D721Med (cell line): ENCODE results near the gene FBXO5.

Experiments
- DNase-seq: peaks from one replicate; pipeline ENCODE4 v3.0.0; 2011; ENCODE audit warnings: low spot score; ENCODE audit not compliant: insufficient read length
- FAIRE-seq: peaks from 2 replicates; lab custom pipeline; 2011; peaks lifted over from hg19 to GRCh38; lab: Jason Lieb, UNC
- CTCF ChIP-seq: IDR thresholded peaks from 2 replicates; pipeline ENCODE4 v1.5.1; 2012; ENCODE audit warnings: mild to moderate bottlenecking, control low read depth; ENCODE audit not compliant: insufficient read depth; ENCODE audit errors: missing control alignments

FBXO5 gene

DNA sequence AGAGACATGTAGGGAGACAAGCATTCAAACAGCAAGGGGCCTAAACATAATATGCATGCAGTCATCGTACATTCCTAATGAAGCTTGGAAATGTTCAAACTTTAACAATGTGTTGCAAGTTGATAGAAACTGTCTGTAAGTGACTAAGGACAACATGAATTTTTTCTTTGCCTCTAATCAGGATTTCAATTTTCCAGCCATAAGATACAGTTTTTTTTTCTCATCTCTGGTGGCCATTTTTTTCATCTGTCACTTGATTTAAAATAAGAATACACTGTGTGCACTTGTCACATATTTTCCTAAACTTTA lies 41.8 kb upstream of the FBXO5 start:
- no peak for TF ChIP-seq CTCF
- no peak for FAIRE-seq

GRCh38 chr6:153023977-153024708 lies 41.3 kb upstream of the FBXO5 start:
- peak; percentile 68 for FAIRE-seq

More for the DNA sequence above, 41.8 kb upstream of the FBXO5 start:
- no peak for DNase-seq

DNA sequence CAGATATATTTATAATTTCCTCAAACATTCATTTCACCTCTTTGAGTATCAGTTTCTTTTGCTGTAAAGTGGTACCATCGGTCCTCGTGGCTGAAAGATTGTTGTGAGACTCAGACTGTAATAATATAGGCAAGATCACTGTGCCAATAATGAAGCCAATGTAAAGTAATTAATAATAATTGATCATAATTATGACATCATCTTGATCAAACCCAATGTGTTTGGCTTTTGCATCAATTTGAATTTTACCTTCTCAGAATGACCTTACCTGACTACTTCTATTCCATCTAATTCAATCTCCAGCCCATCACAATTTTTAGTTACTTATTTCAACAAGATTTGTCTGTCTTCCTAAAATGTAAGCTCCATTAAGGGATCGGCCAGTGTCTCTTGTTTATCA lies 35.5 kb upstream of the FBXO5 start:
- DNase-seq (no peak), FAIRE-seq (no peak)
- TF ChIP-seq CTCF: no peak

More at GRCh38 chr6:153023977-153024708, 41.3 kb upstream of the FBXO5 start:
- TF ChIP-seq CTCF: peak; percentile 87
- no peak for DNase-seq

GRCh38 chr6:153016846-153017245 lies 34.0 kb upstream of the FBXO5 start:
- DNase-seq (no peak), FAIRE-seq (no peak)
- no peak for TF ChIP-seq CTCF

- FAIRE-seq (no peak), DNase-seq (no peak)
- no peak for TF ChIP-seq CTCF
Measured at GRCh38 chr6:153015094-153015640, 32.3 kb upstream of the FBXO5 start.

DNA sequence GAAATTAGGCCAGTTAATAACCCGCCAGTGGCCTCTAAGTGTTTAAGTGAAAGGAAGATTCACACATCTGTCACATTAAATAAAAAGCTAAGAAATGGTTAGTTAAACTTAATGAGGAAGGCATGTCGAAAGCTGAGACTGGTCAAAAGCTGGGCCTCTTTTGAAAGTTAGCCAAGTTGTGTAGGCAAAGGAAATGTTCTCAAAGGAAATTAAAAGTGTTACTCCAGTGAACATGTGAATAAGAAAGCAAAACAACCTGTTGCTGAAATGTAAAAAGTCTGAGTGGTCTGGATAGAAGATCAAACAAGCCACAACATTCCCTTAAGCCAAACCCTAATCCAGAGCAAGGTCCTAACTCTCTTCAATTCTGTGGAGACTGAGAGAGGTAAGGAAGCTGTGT lies 30.6 kb upstream of the FBXO5 start:
- TF ChIP-seq CTCF: no peak
- DNase-seq: no peak
- no peak for FAIRE-seq

DNA sequence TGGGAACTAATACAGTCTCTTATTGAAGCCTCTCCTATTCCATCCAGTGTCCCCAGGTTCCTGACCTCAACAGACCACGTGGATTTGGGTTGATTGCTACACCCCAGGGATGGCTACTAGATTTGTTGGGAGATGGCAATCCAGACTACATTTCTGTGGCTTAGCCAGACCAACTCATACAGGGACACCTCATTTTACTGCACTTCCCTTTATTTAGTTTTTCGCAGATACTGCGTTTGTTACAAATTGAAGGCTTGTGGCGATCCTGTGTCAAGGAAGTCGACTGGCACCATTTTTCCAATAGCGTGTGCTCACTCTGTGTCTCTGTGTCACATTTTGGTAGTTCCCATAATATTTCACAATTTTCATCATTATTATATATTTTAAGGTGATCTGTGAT lies 30.0 kb upstream of the FBXO5 start:
- no peak for TF ChIP-seq CTCF
- FAIRE-seq (no peak), DNase-seq (no peak)
